Calu3 (cell line): ENCODE measurements around the gene IPO8. TPM values are rescaled to one million over a fixed set of nuclear protein-coding genes. Genes with fewer than 3 reads are reported as not detected.

ENCODE experiments used
- BruUV-seq: library from RNA; stranded (reverse); fragments of 400-500 nt; replicated peaks from 2 replicates; lab custom pipeline; 2021; lab: Mats Ljungman, UMichigan
- CTCF ChIA-PET: fragments of 300-600 bp; sonication (Branson Sonifier 250); formaldehyde crosslinking; loops from one replicate; lab custom pipeline; 2022; ENCODE audit warnings: antibody characterized with exemption; lab: Charles Lee
- DNase-seq: peaks from one replicate; pipeline ENCODE4 v3.0.0; 2022
- H3K27ac Mint-ChIP-seq: one replicate; pipeline ENCODE4 v1.8.0; 2022; ENCODE audit warnings: mixed read lengths; ENCODE audit not compliant: unreplicated experiment
- H3K27me3 Mint-ChIP-seq: one replicate; pipeline ENCODE4 v1.8.0; 2022; ENCODE audit warnings: mixed read lengths; ENCODE audit not compliant: unreplicated experiment
- H3K36me3 Mint-ChIP-seq: one replicate; pipeline ENCODE4 v1.8.0; 2022; ENCODE audit warnings: mild to moderate bottlenecking, moderate library complexity, mixed read lengths; ENCODE audit not compliant: insufficient read depth, unreplicated experiment
- H3K4me1 Mint-ChIP-seq: one replicate; pipeline ENCODE4 v1.8.0; 2022; ENCODE audit warnings: mild to moderate bottlenecking, low read depth, mixed read lengths; ENCODE audit not compliant: unreplicated experiment
- H3K4me3 Mint-ChIP-seq: one replicate; pipeline ENCODE4 v1.8.0; 2022; ENCODE audit warnings: mild to moderate bottlenecking, low read depth, moderate library complexity, mixed read lengths; ENCODE audit not compliant: unreplicated experiment
- H3K9me3 Mint-ChIP-seq: one replicate; pipeline ENCODE4 v1.8.0; 2022; ENCODE audit warnings: low read depth, mixed read lengths; ENCODE audit not compliant: unreplicated experiment
- CTCF ChIP-seq: fragments of 200-600 bp; IDR thresholded peaks from one replicate; pipeline ENCODE4 v1.8.0; 2022; ENCODE audit warnings: antibody characterized with exemption; ENCODE audit not compliant: unreplicated experiment
- intact Hi-C: fragments of 100-400 bp; cut with micrococcal nuclease; formaldehyde crosslinking; loops from one replicate; pipeline ENCODE4 v1.10.0; 2022; ENCODE audit not compliant: unreplicated experiment
- total RNA-seq: library from RNA; stranded (reverse); gene quantifications from 2 replicates; pipeline ENCODE4 v1.2.3, GENCODE V29; 2022

Gene IPO8
- total RNA-seq, 1 experiment from 2014 or later = 44.1 TPM

- intact Hi-C loops = no loop called here
- Mint-ChIP-seq H3K27me3 (no peaks in the 10 kb centered on the region), H3K4me1 (peaks cover 13% of the 10 kb centered on the region), H3K36me3 (no peaks in the 10 kb centered on the region), H3K9me3 (no peaks in the 10 kb centered on the region), H3K4me3 (no peak overlapping the region), H3K27ac (no peak overlapping the region)
- CTCF ChIA-PET = no interaction called here
- no TSS peak for BruUV-seq
- TF ChIP-seq CTCF = no peak
- DNase-seq = no peak
Measured at GRCh38 chr12:30640392-30640791, 55.3 kb downstream of the IPO8 start.

DNA sequence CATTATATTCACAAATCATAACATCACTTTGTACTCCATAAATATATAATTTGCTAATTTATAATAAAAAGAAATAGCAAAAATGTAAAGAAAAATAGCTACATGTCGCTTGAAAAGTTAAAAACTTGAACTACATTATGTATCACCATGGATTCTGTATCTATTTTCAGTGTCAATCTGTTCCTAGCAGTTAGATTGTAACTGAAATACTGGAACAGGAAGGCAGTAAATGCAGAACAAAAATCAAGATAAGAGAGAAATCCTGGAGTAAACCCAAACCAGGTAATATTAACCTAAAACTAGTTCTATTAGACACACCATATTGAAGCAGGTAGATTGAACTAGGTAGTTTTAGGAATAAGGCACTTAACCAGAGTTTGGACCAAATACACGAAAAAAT lies 60.3 kb downstream of the IPO8 start:
- no peaks in the 10 kb centered on the region for H3K27me3 Mint-ChIP-seq
- intact Hi-C loops = no loop called here
- H3K27ac Mint-ChIP-seq = peak overlapping the region; percentile 11
- no peaks in the 10 kb centered on the region for H3K4me1 Mint-ChIP-seq
- no TSS peak for BruUV-seq
- H3K36me3 Mint-ChIP-seq = peaks cover 9% of the 10 kb centered on the region
- CTCF ChIA-PET = no interaction called here
- H3K4me3 Mint-ChIP-seq = no peak overlapping the region
- no peak for TF ChIP-seq CTCF
- no peaks in the 10 kb centered on the region for H3K9me3 Mint-ChIP-seq
- DNase-seq = no peak

DNA sequence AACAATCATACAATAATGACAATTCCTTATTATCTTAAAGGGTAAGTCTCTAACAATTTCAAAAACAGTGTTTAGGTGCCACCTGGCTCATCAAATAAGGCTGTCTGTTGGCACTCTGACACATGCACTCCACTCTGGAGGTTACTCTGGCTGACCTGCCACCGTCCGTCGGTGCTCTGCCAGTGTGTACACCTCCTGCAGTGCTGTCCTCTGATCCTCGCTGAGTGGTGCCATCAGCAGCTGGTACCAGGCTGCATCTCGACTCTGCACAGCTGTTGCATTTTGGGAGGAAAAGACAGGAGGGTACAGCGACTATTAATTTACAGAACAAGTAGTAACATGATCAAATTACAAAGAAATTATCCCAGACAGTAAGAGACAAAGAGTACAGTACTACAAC lies 63.9 kb downstream of the IPO8 start:
- Mint-ChIP-seq H3K9me3 (no peaks in the 10 kb centered on the region), H3K4me3 (no peak overlapping the region), H3K27me3 (no peaks in the 10 kb centered on the region), H3K27ac (no peak overlapping the region), H3K4me1 (no peaks in the 10 kb centered on the region), H3K36me3 (peaks cover 9% of the 10 kb centered on the region)
- no peak for DNase-seq
- intact Hi-C loops = no loop called here
- CTCF ChIA-PET = no interaction called here
- no TSS peak for BruUV-seq
- TF ChIP-seq CTCF = no peak

DNA sequence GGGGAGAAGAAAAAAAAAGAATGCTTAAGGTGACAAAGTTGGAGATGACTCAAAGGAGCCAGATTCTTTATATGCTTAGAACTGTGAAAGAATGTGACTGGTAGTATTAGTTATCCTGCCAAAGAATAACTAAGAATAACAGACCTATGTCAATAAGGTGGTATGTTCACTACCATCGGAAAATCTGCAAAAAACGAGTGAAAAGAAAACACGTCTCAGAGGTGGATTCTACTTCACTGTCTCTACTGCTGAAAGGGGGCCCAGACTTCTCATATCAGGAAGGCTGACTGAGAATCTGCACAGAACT lies 64.7 kb downstream of the IPO8 start:
- Mint-ChIP-seq H3K4me1 (no peaks in the 10 kb centered on the region), H3K27me3 (no peaks in the 10 kb centered on the region), H3K36me3 (peaks cover 9% of the 10 kb centered on the region), H3K4me3 (no peak overlapping the region), H3K27ac (no peak overlapping the region), H3K9me3 (no peaks in the 10 kb centered on the region)
- CTCF ChIA-PET = no interaction called here
- TF ChIP-seq CTCF = no peak
- BruUV-seq = no TSS peak
- intact Hi-C loops = no loop called here
- DNase-seq = no peak
